Mucosa of gallbladder (tissue), 1 donor: Measurements from ENCODE around the gene DUSP16. TPM values are rescaled to one million over a fixed set of nuclear protein-coding genes. Genes with fewer than 3 reads are reported as not detected.

ENCODE experiments used
- DNase-seq: peaks from one replicate; pipeline ENCODE4 v3.0.0-alpha.2; 2020; ENCODE audit warnings: low spot score
- total RNA-seq: library from RNA; stranded (reverse); gene quantifications from one replicate; pipeline ENCODE4 v1.2.1, GENCODE V29; 2021
- donor health status: DM: no; HTN: no; CAD: no.

DUSP16 gene
- total RNA-seq, 1 donor from 2014 or later: 65.9 TPM

DNA sequence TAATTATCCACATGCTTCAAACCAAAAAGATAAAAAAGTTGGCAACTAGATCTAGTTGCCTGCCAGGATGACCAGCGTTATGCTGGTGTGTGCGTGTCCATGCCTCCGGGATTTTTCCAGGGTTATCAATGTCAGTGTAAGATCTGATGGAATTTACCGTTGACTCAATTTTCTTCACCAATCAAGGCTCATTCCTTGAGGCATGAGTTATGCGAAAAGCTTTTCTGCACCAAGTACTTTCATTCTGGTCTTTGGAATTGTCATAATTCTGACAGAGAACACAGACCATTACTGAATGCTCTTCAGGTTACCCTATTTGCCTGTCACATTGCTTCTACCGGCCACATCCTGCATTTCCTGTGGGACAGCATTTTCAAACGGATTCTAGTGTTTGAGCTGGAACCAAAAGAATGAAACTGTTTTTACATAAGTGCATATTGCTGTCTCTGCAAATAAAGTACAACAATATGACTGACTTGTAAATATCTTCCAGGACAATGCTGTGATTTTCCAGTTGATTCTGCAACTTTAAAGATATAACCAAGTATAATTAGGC, 91.8 kb downstream of the DUSP16 start:
- no peak for DNase-seq

DNA sequence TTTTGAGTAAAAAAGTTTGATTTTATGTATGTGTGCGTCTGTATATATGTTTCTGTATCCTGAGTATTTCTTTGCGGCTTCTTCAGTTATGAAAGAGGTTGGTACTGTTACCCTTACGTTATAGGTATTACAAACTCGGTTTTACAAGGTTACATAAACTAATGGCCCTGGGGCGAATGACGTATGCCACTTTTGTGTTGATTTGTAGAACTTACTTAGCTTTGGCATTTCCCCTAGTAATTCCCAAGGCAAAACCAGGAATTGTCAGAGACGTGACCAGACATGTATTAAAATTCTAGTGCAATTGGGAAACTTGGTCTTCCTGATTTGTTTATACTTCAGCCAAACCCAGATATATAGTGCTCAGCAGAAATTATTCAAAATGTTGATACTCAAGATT, 93.3 kb downstream of the DUSP16 start:
- DNase-seq: no peak

DNA sequence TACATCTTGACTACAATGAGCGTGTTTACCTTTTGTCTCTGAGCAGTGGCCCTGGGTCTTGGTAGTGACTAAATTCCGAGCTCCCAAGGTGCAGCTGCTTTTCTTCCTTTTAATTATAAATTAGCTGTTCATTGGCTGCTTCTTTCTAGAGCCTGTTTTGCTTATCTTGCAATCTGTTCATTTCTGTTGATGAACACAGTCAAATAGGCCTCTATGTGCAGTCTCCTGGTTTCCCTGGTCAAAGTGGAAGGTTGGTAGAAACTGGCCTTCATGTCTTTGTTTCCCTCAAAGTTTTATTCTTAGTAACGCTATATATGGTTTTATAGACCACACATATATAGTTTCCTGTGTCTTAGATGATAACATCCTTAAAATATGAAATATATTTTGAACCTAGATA, 94.1 kb downstream of the DUSP16 start:
- DNase-seq: no peak

DNA sequence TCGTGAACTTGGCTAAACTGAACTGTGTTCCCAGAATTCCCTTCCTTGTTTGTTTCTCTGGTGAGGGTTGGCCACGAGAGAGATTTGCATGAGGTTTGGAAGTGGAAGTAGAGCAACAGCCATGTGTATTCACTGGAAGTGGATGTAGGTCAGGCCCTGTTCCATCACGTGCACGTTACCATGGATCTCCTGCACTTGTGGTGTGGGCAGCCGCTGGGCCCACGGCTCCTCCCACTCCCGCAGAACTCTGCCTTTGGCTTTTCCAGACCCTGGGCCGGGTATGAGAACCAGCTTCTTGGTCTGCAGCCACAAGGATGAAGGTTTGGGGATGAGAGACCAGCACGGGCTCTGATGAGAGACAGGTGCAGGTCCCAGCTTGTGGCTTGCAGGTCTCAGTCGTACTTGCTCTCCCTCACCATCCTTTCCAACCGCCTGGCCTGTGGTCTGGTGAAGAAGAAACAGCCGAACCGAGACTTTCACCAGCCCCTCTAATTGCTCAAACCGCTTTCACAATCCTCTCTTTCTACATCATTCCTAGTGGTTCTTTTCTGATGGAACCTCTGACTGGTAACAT, 94.9 kb downstream of the DUSP16 start:
- peak; percentile 63 for DNase-seq

DNA sequence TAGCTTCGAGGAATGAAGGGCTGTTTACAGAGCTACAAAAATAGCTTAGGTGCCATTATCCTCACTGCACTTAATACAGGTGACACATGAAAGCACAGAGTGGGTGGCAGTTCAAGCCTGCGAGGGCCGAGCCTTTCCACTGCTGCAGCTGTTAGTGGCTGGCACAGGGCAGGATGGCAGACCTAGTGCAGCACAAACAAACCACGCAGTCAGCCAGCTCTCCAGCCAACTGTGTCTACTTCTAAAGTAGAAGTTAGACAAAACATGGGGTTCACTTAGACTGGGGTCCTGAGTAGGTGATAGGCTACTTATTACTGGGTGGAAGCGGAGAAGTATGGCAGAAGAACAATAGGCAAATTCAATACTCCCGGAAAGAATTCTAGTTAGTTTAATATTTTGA, 95.4 kb downstream of the DUSP16 start:
- DNase-seq: no peak

DNA sequence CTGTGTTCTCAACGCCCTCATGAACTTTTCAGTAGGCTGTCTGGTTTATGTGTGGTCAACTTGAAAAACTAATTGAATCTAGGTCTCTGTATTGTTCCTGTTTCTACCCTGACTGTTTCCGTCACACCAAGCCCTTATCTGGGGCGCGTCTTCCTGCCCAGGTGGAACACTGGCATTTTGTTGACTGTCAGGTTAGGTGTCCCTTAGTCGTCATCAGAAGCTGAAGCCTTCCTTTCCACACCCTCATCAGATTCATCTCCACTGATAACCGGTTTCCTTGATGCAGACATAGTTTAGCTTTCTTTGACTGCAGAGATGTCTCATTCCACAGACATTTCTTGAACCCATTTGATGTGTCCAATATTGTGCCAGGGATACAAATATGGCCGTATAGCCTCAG, 96.5 kb downstream of the DUSP16 start:
- no peak for DNase-seq

DNA sequence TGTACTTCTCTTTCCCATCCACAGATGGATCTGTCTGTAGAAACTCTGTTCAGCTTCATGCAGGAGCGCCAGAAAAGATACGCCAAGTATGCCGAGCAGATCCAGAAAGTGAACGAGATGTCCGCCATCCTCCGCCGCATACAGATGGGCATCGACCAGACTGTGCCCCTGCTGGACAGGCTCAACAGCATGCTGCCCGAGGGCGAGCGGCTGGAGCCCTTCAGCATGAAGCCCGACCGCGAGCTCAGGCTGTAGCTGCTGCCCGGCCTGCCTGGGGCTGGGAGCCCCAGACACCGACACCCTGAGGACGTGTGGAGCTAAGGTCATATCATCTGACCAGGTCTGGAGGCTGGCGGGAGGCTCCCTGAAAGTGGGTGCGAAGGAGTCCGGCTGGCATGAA, 97.1 kb downstream of the DUSP16 start:
- no peak for DNase-seq

DNA sequence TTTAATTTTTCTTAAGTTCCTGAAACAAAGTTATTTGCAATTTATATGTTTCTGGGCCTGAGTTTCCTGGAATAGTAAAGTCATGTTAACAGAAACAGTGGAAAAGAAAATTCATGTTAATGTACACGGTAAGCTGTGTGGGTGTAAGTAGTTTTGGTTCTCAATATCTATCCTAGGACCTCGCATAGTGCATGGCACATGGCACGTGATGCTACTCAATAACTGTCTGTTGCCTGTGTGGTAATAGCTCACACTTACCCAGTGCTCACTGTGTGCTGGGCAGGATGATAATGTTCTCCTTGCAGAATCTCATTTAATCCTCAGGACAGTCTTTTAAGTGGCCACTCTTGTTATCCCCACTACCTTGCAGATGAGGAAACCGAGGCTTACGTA, 100.7 kb downstream of the DUSP16 start:
- no peak for DNase-seq

DNA sequence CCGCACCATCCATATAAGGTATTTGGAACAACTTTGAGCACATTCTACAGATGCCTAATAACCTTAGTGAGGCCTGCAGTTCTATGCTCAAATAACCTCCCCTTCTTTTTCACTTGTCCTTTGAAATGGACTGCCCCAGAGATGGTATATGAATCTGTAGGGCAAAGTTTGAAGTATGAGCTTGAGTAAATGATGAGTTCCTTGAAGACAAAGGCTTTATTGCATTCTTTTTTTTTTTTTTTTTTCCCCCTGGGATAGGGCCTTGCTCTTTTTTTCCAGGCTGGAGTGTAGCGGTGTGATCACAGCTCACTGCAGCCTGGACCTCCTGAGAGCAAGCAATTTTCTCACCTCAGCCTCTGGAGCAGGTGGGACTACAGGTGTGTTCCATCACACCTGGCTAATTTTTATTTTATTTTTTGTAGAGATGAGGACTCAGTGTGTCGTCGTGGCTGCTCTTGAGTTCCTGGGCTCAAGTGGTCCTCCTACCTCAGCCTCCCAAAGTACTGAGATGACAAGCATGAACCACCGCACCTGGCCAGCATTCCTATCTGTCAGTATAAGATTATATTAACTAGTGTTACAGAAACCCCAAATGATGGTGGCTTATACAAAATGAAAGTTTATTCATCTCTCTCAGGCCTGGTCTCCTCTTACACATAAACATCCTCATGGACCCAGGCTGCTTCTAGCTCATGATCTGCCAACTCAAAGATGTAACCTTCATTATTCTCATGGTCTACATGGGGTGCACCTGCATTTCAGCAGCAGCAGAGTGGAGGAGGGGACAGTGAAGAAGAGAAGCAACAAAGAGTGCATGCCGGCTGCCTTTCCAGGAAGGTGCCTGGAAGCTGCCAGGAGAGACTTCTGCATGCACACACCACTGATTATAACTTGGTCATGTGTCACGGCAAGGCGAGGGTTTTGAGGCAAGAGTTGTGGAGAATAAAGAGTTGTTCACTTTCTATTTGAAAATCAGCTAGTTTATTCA, 101.4 kb downstream of the DUSP16 start:
- DNase-seq: no peak

DNA sequence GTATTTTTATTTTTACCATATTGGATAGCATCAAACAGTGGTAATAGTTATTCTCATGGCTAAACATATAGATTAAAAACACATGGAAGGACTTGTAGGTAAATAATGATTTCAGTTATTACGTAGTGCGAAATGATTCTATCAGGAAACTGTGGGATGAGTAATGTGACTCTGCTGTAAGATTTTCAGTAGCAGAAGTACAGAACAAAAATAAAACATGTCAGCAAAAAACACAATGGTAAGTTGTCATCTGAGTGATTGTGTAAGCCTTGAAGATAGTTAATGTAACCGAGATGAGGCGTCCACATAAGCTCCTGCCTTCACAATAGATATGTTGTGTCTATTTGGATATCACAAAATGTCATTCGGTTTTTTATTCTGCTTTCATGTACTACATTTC, 106.0 kb downstream of the DUSP16 start:
- no peak for DNase-seq

DNA sequence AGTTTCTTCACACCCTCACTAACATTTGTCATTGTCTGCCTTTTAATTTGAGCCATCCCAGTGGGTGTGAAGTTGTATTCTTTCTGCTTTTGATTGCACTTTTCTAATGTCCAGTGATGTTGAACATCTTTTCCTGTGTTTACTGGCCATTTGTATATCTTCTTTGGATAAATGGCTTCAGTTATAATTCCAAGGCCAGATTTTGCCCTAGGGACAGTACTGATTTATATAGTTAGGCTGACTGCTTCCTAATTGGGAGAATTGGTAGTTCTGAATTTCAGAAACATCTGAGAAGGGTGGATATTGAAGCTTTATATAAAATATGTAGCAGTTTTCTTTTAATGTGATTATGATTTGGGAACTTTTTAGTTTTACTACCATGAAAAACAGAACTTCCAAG, 108.3 kb downstream of the DUSP16 start:
- DNase-seq: no peak

DNA sequence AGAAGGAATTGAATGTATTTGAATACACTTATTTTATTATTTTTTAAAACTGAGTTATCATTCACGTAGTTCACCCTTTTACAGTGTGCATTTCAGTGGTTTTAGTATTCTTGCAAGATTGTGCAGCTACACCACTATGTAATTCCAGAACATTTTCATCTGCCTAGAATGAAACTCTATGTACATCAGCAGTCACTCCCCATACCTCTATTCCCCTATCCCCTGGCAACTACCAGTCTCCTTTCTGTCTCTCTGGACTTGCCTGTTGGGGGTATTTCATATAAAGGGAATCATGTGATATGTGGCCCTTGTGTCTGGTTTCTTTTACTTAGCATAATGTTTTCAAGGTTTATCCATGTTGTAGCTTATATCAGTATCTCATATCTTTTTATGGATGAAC, 109.0 kb downstream of the DUSP16 start:
- DNase-seq: no peak

DNA sequence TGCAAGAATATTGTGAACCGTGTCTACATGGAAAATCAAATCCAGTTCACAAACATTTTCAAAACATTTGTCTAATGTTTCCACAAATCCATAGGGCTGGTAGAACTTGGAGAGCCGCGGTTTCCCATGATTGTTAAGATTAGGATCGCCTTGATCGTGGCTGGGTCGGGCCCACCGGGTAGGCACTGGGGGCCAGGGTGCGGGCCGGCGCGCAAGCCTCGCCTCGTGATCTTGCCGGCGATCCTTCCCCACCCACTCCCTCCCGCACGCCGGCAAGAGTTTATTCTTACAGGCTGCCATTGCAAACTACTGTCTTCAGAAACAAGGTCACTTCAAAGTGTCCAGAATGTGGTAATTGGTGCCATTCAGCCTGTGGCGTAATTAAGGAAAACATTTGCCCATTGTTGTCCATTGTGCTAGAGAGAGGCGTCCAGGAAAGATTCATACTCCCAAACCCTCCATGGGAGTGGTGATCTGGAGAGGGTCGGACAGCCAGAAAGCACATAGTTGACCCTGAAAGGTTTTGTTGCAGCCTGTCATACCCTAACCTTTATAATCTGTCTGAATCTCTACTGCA, 110.2 kb downstream of the DUSP16 start:
- DNase-seq: no peak

DNA sequence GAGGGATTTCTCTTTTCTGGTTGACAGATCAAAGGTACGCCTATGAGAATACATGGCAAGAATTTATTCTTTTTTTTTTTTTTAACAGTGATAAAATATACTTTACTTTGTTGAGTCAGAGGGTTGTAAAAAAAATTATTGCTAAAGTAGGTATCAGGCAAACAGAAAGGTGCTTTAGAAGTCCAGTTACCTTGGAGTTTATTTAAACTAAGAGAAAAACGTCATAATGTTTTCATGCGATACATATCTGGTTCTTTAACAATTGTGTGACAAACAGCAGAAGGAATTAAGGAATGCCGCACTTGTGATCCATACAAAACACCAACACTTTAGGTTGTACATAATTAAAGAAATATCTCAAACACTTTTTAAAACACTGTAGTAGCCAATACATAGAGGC, 111.6 kb downstream of the DUSP16 start:
- DNase-seq: no peak

DNA sequence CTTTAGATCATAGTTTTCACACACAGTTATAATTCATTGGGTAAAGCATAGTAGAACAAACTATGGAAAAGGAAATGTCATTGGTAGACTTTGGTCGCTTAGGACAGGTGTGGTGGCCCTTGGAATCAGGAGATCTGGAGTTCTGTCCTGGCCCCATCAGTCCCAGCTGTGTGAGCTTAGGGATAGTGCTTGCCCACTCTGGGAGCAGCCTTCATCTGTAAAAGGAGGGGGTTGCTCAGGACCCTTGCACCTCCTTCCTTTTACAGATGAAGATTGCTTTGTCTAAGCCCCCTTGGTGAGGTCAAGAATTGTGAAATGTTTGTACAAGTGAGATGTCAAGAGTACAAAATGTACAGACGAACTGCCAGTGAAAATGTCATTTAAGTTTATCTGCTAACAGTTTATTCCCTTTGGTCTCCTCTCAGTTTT, 112.6 kb downstream of the DUSP16 start:
- DNase-seq: no peak

DNA sequence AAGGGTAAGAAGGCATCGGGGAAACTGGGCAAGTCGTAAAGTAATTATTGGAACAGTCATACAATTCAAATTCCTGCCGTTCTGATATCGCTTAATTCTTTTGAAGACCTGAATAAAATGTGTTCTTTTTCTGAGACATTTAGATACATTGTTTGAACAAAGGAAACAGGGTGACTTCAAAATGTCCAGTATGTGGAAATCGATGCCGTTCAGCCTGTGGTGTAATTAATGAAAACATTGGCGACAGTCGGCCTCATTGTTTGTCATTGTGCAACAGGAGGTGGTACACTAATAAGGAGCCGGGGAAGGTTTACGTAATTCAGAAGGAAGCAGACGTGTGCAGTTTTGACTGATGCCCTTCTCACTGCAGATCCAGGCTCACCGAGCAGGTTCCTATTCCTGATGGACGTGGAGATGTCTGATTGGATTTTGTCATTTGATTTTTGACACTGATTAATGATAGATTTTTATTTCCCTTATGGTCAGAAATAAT, 113.1 kb downstream of the DUSP16 start:
- peak; percentile 68 for DNase-seq

DNA sequence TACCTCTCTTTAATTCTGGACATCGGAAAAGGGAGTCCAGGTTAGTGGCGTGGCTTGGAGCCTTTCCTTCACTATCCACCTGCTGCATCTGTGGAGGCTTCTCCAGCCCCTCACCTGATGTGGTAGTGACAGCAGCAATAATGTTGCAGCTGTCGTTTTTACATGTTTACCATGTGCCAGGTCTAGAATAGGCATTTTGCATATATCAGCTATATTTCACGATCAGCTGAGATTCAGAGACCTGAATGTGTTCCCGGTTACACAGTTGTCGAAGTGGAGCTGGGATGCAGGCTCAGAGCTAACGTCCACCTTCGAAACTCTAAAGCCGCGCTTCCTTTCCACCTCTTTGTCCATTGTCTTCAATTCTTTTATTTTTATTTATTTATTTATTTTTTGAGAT, 114.8 kb downstream of the DUSP16 start:
- no peak for DNase-seq

DNA sequence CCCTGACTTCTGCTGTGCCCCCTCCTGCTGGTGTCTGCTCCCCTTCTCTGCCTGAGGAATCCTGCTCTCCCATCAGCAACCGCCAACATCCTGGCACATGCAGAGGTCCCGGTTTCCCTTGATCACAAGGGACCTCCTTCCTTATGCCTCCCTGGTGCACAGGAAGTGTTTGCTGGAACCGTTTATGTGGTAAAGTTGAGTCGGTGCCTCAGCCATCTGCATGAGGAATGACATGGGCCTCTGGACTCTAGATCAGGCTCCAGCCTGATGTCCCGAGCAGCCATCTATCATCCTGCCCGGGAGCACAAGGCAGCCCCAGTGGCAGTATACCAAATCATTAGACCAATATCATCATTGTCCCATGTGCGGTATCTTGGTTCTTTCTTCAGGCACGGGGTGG, 115.4 kb downstream of the DUSP16 start:
- DNase-seq: no peak

DNA sequence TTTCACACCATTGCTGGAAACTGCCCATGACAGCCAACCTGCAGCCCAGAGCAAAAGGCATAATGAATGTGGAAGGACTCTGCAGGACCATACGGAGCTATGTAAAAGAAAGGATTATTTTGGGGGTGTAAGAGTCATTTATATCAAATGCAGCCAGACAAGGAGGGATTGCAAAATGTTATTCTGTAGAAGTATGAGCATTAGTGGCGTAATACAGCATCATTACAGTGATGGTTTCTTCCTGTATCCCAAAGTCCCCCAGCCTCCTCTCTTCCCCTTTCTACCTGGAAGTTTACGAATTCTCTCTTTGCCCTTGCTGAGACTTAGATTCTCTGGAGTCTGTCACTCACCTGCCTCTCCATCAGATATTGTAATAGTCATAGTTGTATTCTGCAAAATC, 115.9 kb downstream of the DUSP16 start:
- no peak for DNase-seq

DNA sequence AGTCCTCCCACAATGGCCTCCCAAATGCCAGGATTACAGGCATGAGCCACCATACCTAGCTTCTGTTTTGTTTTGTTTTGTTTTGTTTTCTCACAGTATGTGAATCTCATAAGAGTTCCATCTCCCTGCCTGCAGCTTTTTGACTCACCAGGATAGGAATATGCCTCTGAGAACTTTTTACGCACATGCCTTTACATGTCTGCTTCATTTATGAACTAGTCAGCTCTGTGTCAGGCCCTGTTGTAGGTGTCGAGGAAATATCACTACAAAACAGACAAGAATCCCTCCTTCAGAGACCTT, 116.8 kb downstream of the DUSP16 start:
- no peak for DNase-seq

DNA sequence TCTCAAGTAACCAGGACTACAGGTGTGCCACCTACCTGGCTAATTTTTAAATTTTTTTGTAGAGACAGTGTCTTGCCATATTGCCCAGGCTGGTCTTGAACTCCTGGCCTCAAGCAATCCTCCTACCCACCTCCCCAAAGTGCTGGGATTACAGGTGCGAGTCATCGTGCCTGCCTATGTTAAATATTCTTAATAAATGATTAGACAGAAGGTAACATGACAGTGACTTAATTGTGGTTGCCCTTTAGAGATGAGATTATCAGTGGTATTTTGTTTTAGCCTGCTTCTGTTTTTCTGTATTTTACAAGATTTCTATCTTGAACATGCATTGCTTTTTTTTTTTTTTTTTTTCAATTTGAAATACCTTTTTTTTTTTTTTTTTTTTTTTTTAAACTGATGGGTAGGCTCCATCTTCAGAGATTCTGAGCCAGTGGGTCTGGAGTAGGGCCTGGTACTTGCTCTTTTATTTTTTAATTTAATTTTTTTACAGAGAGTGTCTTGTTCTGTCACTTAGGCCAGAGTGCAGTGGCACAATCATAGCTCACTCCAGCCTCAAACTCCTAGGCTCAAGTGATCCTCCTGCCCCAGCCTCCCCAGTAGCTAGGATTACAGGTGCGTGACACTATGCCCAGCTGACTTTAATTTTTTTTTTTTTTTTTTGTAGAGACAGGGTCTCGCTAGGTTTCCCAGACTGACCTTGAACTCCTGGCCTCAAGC, 117.3 kb downstream of the DUSP16 start:
- no peak for DNase-seq

DNA sequence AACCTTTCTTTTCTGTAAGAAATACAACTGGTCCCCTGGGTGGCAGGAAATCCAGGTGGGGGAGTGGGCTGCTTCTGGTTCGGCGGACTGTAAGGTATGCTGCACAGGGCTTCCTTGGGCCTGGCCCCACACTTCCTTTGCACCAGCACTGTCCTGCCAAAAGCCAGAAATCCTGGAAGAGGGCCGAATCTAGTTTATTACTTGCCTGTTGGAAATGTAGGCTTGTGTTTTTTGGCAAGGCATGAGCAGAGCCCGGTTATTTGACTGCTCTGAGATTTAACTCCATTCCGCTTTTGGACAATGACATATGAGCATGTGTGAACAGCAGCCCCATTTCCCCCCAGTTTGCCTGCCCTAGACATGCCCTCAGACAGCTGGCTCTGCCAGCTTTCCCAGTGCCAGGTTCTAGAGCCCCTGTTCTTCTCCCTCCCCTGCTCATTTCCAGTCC, 119.2 kb downstream of the DUSP16 start:
- no peak for DNase-seq
